Kidney (tissue), 14 donors: ENCODE data around the gene ZNF212. TPM values are rescaled to one million over a fixed set of nuclear protein-coding genes. Genes with fewer than 3 reads are reported as not detected.

ENCODE experiments used
- DNase-seq, 5 donors: peaks; one replicate each; pipeline ENCODE4 v3.0.0-alpha.2; 2013 to 2020
- FAIRE-seq: peaks from 2 replicates; lab custom pipeline; 2012; peaks lifted over from hg19 to GRCh38; lab: Jason Lieb, UNC
- H3K27ac ChIP-seq, 2 donors: one replicate each; pipeline ENCODE4 v1.7.0; 2013; ENCODE audit warnings: low read depth in 2 of 2, low read length in 2 of 2, inconsistent platforms in 1 of 2
- H3K27me3 ChIP-seq: one replicate; pipeline ENCODE4 v1.7.1; 2013; ENCODE audit warnings: low read length, inconsistent platforms; ENCODE audit not compliant: control insufficient read depth, insufficient read depth
- H3K36me3 ChIP-seq, 3 donors: one replicate each; pipeline versions ENCODE4 v1.7.0 to v1.7.1; 2013; ENCODE audit warnings: low read length in 3 of 3, control low read depth in 1 of 3, inconsistent platforms in 1 of 3; ENCODE audit not compliant: insufficient read depth in 3 of 3, control insufficient read depth in 2 of 3
- H3K4me1 ChIP-seq, 3 donors: one replicate each; pipeline versions ENCODE4 v1.7.0 to v1.7.1; 2013; ENCODE audit warnings: low read length in 3 of 3, inconsistent platforms in 1 of 3, low read depth in 1 of 3; ENCODE audit not compliant: control insufficient read depth in 2 of 3, insufficient read depth in 2 of 3
- H3K4me3 ChIP-seq, 3 donors: one replicate each; pipeline versions ENCODE4 v1.7.0 to v1.8.1; 2013; ENCODE audit warnings: low read length in 3 of 3, control low read depth in 1 of 3, inconsistent platforms in 1 of 3
- H3K9ac ChIP-seq, 3 donors: one replicate each; pipeline versions ENCODE4 v1.7.0 to v1.7.1; 2013; ENCODE audit warnings: low read length in 3 of 3, control low read depth in 1 of 3, inconsistent platforms in 1 of 3
- H3K9me3 ChIP-seq, 3 donors: one replicate each; pipeline versions ENCODE4 v1.7.0 to v1.7.1; 2013; ENCODE audit warnings: low read length in 3 of 3, control low read depth in 1 of 3, inconsistent platforms in 1 of 3; ENCODE audit not compliant: control insufficient read depth in 2 of 3, insufficient read depth in 1 of 3
- intact Hi-C: fragments of 100-400 bp; cut with DNase I; formaldehyde crosslinking; loops from one replicate; pipeline ENCODE4 v1.11.1; 2022
- polyA plus RNA-seq: library from polyadenylated mRNA; stranded (reverse); fragments of 350-450 nt; fragmentation: Illumina TruSeq; extraction: RNeasy Lipid Tissue Mini Kit (QIAGEN cat#74804); gene quantifications from one replicate; pipeline ENCODE4 v1.2.3, GENCODE V29; 2014; ENCODE audit warnings: low read depth, low replicate concordance; ENCODE audit not compliant: insufficient read depth
- total RNA-seq: library from RNA; stranded (reverse); fragmentation: NEBNext Ultra II Directional; extraction: Animal tissue kit (Norgen Biotek cat#: 25700); gene quantifications from one replicate; pipeline ENCODE4 v1.2.1, GENCODE V29; 2021
- TF ChIP-seq, protein P1 (sequence below): IDR thresholded peaks from 3 replicates; pipeline ENCODE4 v1.5.1; 2012; ENCODE audit warnings: mild to moderate bottlenecking, moderate library complexity, borderline replicate concordance; ENCODE audit not compliant: insufficient read depth; ENCODE audit errors: extremely low read depth
- donor health status: control.
- donor health status: control.
- donor health status: control.
- donor health status: control.
- donor health status: control.
- donor health status: DM: yes; HTN: yes; CAD: no.
- donor health status: Normal renal cell carcinoma (clear cell type).

The ZNF212 gene
- total and polyA plus RNA-seq, 2 donors from 2014 or later = 7.9 to 13.4 TPM

GRCh38 chr7:149297034-149297755 lies 57.7 kb downstream of the ZNF212 start:
- Histone ChIP-seq H3K27ac (no peak overlapping the region), H3K36me3 (no peaks in the 10 kb centered on the region), H3K4me3 (no peak overlapping the region), H3K4me1 (no peaks in the 10 kb centered on the region), H3K9me3 (no peaks in the 10 kb centered on the region), H3K27me3 (no peaks in the 10 kb centered on the region), H3K9ac (no peak overlapping the region)
- intact Hi-C loops = no loop called here
- DNase-seq (no peak), FAIRE-seq (no peak)
- TF ChIP-seq, protein P1, sequence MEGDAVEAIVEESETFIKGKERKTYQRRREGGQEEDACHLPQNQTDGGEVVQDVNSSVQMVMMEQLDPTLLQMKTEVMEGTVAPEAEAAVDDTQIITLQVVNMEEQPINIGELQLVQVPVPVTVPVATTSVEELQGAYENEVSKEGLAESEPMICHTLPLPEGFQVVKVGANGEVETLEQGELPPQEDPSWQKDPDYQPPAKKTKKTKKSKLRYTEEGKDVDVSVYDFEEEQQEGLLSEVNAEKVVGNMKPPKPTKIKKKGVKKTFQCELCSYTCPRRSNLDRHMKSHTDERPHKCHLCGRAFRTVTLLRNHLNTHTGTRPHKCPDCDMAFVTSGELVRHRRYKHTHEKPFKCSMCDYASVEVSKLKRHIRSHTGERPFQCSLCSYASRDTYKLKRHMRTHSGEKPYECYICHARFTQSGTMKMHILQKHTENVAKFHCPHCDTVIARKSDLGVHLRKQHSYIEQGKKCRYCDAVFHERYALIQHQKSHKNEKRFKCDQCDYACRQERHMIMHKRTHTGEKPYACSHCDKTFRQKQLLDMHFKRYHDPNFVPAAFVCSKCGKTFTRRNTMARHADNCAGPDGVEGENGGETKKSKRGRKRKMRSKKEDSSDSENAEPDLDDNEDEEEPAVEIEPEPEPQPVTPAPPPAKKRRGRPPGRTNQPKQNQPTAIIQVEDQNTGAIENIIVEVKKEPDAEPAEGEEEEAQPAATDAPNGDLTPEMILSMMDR = no peak

GRCh38 chr7:149300620-149301285 lies 61.3 kb downstream of the ZNF212 start:
- H3K4me3 ChIP-seq = no peak overlapping the region
- FAIRE-seq (no peak), DNase-seq (peak in 1 of 5 donors; percentile 3)
- no peak overlapping the region for H3K9ac ChIP-seq
- no peak overlapping the region for H3K27ac ChIP-seq
- TF ChIP-seq, protein P1 = no peak
- H3K36me3 ChIP-seq = no peaks in the 10 kb centered on the region
- intact Hi-C loops = no loop called here
- H3K9me3 ChIP-seq = no peaks in the 10 kb centered on the region
- H3K27me3 ChIP-seq = no peaks in the 10 kb centered on the region
- H3K4me1 ChIP-seq = no peaks in the 10 kb centered on the region

GRCh38 chr7:149302222-149302621 lies 62.8 kb downstream of the ZNF212 start:
- FAIRE-seq (no peak), DNase-seq (no peak)
- TF ChIP-seq, protein P1 = no peak

More at GRCh38 chr7:149302222-149302621, 62.8 kb downstream of the ZNF212 start:
- Histone ChIP-seq H3K27me3 (no peaks in the 10 kb centered on the region), H3K4me1 (no peaks in the 10 kb centered on the region), H3K27ac (no peak overlapping the region), H3K4me3 (no peak overlapping the region), H3K9me3 (no peaks in the 10 kb centered on the region), H3K36me3 (no peaks in the 10 kb centered on the region), H3K9ac (no peak overlapping the region)
- intact Hi-C loops = no loop called here
